NCI-H146 treated with DMSO at 0.1 percent for 48 hours (cell line): ENCODE data around the gene POLD4.
A peak's percentile ranks its signal among the peaks of the same experiment; 100 is the strongest.
"Not testable (repeated sequence)": the region's sequence is repeated elsewhere in the genome, so short reads cannot be mapped to it uniquely, and the experiment has no call there.

Experiments used
- DNase-seq: peaks from one replicate; lab custom pipeline; 2025; ENCODE audit not compliant: unreplicated experiment; lab: John Stamatoyannopoulos, UW

Gene POLD4

DNA sequence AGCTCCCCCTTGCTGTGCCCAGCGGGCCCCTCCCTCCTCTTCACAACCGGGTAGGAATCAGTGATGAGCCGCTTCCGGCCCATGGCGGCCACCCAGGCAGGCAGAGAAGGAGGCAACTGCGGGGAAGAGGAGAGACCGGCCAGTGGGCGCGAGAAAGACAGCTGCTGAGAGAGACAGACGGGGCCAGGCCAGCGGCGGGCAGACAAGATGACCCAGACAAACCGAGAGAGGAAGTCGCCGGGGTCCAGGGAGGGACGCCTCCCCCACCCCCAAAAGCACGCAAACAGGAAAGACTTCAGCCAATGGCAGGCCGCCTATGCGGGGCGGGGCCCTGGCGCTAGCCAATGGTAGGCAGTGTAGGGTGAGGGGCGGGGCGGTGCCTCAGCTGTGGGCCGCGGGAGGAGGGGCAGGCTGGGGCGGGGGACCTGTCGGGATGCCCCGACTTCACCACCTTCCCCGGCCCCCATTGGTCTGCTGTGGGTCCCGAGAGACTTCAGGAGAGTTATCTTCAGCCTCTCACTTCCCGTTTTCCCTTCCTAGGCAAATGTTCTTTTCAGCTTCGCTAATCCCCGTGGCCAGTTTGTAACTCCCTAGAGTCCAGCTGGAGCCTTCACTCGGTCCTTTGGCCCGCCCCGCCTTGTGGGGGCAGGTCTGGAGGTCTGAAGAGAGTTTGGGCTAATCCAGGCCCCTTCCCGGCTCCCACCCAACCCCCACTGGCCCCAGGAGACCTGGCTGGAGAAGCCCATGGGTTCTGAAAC is at the start of gene POLD4:
Gene POLD4, minus strand, starts transcription at position 230 of the 758 bp plus-strand sequence. Its CDS starts 147 bp downstream, at position 83.
- DNase-seq, result peak; percentile 94

DNA sequence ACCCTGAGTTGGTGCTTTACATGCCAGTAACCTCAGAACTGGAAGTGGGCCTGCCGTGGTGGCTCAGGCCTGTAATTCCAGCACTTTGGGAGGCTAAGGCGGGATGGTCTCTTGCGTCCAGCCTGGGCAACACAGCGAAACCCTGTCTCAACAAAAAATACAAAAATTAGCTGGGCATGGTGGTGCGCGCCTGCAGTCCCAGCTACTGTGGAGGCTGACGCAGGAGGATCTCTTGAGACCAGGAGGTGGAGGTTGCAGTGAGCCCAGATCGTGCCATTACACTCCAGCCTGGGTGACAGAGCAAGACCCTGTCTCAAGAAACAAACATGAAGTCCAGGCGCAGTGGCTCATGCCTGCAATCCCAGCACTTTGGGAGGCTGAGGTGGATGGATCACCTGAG is 49.7 kb upstream of the POLD4 start:
- DNase-seq, result not testable (repeated sequence)

DNA sequence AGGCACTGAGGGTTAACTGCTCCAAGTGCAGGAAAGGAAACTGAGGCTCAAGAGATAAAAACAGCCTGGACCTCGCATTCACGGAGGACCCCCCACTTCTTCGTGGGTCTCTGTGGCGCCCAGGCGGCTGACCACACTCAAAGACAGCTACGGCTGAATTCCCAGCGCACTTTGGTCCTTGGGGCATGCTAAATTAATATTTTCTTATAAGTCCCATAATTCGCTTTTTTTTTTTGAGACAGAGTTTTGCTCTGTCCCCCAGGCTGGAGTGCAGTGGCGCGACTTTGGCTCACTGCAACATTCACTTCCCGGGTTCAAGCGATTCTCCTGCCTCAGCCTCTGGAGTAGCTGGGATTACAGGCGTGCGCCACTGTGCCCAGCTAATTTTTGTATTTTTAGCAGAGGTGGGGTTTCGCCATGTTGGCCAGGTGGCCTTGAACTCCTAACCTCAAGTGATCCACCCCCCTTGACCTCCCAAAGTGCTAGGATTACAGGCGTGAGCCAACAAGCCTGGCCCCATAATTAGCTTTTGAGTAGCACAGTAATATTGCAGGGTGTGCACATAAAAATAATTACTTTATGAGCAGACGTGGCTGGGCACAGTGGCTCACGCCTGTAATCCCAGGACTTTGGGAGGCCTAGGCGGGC is 49.0 kb upstream of the POLD4 start:
- not testable (repeated sequence) for DNase-seq

DNA sequence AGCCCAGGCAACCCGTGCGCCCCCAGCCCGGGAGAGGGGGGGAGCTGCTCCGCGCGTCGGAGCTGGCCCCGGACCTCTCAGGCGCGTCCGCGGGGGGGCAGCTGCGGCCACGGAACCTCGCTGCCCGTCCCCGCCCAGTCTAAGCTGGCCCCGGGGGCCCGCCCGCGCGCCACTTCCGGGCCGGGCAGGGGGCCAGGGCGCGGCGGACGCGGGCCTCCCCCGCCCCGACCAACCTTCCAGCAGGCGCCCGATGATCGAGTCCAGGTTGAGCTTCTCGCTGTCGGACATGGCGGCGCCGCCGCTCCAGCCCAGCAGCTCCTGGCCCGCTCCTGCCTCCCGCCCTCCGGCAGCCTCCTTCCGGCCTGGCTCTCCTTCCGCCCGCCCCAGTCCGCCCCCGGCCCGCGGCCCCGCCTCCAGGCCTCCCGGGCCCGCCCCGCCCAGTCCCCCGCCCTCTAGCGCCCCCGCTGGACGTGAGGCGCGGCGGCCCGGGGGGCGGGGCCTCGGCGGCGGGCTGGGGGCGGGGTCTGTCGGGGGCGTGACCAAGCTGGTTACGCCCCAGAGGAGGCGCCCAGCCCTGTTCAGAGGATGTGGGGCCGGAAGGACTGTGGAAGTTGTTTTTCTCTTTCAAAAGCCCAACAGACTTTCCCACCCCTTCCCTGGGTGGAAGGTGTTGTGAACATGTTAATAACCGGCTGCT is 48.3 kb upstream of the POLD4 start, which contains the start of gene PPP1CA:
Gene PPP1CA, minus strand, starts transcription at position 364 of the 697 bp plus-strand sequence. Its CDS starts 76 bp downstream, at position 288.
- DNase-seq, result peak; percentile 87

DNA sequence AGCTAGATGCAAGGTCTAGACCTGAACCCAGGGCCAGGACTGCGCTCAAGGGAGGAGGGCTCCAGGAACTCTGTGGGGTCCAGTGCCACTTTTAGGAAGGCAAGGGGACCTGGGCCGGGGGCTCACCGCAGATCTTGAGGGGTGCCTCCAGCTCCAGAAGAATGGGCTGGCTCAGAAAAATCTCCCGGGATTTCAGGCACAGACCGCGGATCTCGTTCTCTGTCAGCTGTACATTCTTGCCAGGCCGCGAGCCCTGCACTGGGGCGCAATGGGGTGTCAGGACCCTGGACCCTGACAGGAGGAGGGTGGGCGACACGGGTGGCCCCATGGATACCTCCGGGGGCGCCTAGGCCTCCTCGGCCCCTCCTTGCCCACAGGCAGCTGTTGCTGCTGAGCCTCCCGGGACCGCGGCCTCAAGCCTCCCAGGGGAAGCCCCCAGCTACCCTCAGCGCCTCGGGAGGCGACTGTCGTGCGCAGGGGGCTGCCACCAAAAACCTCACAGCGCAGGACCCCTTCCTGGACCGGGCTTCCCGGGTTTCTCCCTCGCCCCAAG is 47.7 kb upstream of the POLD4 start:
- no peak for DNase-seq

DNA sequence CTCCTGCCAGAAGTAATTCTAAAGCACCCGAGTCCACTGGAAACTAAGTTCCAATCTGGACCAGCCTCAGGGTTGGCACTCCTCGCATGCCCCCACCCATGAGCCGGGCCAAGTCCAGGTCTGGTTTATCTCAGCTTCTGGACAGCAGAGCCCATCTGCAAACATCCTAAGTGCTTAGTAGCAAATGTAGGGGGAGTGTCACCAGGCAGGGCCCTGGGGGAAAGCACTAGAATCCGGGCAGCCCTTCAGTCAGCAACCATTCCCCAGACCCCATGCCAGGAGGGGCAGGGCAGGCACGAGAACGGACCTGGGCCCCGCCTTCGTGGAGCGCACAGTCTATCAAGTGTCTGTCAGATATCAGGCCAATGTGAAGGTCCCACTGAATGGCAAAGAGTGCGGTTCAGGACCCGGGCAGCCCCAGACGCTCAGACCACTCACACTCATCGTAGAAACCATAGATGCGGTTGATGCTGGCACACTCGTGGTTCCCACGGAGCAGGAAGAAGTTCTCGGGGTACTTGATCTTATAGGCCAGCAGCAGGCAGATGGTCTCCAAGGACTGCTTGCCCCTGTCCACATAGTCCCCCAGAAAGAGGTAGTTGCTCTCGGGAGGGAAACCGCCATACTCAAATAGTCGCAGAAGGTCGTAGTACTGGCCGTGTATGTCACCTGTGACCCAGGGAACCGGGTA is 47.0 kb upstream of the POLD4 start:
- DNase-seq, result no peak

DNA sequence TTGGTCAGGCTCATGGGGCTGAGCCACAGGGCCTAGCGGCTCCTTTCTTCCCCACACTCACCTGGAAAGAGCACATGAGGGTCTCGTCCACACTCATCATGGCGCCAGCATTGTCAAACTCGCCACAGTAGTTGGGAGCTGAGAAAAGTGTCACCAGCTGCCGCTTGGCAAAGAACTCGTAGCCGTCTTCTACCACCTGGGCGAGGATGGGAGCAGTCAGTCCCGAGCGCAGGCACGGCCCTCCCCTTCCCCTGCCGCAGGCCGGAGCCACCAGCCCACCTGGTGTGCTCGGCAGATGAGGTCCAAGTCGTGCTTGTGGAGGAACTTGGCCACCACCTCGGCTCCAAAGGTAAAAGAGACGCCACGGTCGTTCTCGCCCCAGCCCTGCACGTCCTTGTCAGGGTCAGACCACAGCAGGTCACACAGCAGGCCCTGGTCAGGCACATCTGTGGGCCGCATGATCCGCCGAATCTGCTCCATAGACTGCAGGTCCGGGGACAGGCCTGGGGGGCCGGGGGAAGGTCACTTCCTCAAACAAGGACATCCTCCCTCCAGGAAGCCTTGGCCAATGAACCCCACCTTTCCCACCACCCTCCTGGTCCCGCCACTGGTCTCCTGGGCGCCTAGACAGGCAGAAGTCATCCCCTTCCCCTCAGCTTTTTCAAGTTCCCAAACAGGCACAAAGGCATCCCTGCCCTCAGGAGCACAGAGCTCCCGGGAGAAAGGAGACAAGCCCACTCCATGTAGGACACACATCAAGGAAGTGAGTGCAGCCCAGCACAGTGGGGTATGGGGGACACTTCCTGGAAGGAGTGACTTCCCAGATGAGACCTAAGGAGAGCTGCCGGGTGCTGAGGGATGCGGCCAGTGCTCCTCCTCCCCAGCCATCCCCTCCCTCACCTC is 45.6 kb upstream of the POLD4 start:
- no peak for DNase-seq

DNA sequence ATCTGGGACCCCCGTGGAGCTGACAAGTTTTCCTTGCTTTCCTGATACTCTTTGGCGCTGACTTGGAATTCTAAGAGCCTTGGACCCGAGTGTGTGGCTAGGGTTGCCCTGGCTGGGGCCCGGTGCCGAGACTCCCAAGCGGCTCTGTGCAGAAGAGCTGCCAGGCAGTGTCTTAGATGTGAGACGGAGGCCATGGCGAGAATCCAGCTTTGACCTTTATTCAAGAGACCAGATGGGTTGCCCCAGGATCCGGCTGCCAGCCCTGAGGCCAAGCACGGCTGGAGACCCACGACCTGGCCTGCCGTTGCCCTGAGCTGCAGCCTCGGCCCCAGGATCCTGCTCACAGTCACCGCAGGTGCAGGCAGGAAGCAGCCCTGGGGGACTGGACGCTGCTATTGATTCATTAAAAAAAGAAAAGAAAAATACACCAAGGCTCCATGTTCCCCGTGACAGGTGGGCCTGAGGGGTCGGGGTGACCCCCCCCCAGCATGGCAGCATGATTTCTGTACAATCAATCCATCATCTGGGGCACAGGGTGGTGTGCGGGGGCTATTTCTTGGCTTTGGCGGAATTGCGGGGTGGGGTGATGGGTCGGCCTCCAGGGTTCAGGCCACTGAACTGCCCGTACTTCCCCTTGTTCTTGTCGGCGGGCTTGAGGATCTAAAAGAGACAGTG is 44.8 kb upstream of the POLD4 start:
- DNase-seq, result no peak

DNA sequence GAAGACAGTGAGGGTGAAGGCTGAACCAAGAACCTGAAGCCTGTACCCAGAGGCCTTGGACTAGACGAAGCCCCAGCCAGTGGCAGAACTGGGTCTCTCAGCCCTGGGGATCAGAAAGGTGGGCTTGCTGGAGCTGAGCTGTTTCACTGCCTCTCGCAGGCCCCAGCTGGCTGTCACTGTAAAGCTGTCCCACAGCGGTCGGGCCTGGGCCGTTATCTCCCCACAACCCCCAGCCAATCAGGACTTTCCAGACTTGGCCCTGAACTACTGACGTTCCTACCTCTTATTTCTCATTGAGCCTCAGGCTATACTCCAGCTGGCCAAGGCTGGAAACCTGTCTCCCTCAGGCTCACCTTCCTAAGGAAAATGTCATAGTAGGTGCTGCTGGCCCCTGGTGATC is 44.2 kb upstream of the POLD4 start:
- DNase-seq, result no peak

DNA sequence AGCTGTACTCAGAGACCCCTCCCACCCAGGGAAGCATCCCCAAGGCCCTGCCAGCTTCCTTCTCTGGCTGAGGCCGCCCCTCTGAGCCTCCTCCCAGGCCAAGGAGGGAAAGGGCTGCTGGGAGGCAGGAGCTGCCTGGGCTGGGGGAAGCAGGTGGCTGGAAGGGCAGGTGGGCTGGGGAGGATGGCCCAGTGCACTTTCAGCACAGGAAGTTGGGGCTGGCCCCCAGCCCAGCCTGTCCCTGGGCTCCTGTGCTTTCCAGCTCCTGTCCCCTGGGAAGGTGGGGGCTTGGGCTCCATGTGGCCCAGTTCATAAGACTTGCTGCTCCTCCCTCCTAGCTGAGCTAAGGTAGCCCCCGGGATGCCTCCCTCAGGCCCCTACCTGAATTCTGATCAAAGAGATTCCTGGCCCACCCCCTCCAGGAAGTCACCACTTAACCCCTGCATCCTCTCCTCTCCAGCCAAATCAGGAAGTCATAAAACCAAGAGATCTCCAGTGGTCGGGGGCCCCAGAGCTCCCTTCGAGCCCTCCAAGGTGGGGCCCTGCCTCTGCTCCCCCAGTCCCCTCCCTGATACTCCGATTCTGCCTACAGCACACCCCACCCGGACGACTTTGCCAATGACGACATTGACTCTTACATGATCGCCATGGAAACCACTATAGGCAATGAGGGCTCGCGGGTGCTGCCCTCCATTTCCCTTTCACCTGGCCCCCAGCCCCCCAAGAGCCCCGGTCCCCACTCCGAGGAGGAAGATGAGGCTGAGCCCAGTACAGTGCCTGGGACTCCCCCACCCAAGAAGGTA is 43.4 kb upstream of the POLD4 start:
- no peak for DNase-seq

DNA sequence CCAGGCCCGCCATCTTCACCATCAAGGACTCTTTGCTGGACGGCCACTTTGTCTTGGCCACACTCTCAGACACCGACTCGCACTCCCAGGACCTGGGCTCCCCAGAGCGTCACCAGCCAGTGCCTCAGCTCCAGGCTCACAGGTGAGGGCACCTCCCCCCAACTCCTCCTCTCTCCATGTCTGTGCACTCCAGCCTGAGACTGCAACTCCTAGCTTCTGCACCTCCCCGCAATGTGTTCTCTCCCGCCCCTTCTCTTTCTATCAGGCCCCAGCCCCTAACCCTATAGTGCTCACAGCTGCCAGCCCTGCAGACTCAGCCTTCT is 42.9 kb upstream of the POLD4 start:
- DNase-seq, result no peak

DNA sequence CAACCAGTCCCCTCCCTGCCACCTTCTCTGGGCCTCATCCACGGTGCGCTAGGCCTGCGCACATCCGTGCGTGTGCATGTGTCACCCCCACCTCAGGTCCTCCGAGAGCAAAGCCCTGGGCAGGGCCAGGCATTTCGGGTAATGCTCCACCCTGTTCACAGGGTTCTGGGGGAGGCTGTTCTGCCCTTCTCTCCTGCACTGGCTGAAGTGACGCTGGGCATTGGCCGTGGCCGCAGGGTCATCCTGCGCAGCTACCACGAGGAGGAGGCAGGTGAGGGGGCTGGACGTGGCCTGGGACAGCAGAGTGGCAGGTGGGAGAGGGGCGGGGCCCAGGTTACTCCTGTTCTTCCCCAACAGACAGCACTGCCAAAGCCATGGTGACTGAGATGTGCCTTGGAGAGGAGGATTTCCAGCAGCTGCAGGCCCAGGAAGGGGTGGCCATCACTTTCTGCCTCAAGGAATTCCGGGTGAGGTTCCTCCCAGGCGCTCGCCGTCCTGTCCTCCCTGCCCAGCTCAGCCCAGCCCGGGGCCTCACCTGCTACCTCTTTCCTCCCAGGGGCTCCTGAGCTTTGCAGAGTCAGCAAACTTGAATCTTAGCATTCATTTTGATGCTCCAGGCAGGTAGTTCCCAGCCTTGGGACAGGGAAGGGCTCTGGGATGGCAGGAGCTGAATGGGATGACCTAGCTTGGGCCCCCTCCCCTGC is 42.4 kb upstream of the POLD4 start:
- no peak for DNase-seq

DNA sequence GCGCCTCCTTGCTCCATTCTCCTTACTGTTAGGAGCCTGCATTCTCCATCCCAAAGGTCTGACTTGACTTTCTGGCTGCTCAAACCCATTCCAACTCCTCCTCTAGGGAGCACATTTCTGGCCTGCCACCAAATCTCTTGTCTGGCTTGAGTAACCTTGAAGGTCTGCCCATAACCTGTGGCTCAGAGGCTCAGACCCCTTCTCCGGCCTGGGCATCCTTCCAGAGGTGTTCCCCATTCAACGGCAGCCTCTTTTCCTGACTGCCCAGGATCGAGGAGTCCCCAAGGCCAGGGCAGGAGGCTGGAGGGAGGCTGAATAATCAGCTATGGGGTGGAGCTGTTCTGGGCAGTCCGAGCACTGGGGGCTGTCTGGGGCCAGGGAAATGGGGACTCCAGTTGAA is 40.6 kb upstream of the POLD4 start:
- DNase-seq, result no peak

DNA sequence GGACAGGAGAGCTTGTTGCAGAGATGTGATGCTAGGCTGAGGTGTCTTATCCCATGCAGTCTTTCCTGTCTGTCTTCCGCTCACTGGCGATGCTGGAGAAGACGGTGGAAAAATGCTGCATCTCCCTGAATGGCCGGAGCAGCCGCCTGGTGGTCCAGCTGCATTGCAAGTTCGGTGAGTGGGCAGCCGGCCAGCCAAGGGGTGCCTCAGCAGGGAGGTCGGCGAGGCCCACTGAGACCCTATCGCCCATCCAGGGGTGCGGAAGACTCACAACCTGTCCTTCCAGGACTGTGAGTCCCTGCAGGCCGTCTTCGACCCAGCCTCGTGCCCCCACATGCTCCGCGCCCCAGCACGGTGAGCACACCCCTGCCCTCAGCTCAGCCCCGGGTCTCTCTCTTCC is 40.1 kb upstream of the POLD4 start:
- no peak for DNase-seq

DNA sequence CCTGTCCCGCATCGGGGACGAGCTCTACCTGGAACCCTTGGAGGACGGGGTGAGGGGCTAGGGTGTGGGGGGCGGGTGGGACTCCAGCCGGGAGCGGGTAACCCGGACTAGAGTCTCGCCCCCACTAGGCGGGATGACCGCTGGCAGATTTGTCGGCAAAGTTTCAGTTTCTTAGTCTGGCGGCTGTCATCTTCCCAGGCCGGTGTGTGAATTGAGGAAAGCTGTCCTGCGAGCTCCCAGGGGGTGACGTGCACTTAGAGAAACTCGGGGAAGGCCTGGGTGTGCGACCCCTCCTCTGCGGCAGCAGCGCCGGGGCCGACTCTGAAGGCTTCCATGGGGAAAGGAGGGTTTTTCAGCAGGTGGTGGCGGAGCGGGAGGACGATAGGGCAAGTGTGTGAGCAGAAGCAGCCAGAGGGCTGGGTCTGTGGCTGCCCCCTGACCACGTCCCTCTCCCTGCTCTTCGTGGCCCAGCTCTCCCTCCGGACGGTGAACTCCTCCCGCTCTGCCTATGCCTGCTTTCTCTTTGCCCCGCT is 38.9 kb upstream of the POLD4 start:
- no peak for DNase-seq

DNA sequence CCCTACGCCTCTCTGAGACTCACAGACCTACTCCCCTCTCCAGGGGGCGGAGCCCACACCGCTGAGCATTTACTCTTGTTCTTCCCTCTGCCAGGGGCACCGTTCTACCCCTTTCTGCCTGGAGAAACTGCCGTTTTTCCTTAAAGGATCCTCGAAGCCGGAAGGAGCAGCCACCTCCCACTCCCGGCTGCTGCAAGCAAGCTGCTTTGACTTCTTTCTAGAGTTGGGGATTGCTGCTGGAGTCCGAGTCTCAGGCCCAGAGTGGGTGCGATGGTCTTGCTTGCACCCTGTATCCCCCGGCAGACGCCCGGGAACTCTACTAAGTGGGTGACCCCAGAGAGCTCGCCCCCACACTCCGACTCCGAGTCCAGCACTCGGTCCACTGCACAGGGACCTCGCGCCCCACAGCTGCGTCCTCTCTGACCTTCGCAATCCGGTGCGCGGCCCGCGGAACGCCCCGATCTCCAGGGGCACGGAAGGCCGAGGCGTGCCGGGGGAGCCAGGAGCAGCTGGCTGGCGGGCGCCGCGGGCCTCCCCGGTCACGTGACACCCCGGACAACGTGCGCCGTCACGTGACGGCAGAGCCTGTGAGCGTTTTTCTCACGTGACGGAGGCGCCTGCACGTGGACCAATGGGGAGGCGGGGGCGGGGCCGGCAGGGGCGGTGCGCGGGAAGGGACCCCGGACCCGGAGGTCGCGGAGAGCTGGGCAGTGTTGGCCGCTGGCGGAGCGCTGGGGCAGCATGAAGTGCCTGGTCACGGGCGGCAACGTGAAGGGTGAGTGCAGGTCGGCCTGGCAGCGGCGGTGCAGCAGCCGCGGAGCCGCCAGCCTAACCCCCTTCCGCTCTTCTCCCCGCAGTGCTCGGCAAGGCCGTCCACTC is 38.2 kb upstream of the POLD4 start, which contains the start of gene RAD9A:
Gene RAD9A, plus strand, starts transcription at position 683 of the 879 bp plus-strand sequence. Its CDS starts 59 bp downstream, at position 742.
- peak; percentile 96 for DNase-seq

DNA sequence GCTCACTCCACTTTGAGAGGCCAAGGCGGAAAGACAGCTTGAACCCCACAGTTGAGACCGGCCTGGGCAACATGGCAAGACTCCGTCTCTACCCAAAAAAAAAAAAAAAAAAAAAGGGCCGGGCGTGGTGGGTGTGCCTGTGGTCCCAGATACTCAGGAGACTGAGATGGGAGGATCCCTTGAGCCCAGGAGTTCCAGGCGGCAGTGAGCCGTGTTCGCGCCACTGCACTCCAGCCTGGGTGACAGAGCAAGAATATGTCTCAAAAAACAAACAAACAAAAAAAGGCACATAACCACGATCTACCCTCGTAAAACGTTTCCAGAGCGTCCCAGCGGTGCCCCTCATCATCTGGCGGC is 37.6 kb upstream of the POLD4 start:
- no peak for DNase-seq
